Spleen (tissue), 7 donors: ENCODE results near the gene FAM107B.

Experiments
- POLR2A ChIP-seq, 3 donors: fragments of 450-650 bp; IDR thresholded peaks; one replicate each; pipeline ENCODE4 v1.5.1; 2017; ENCODE audit warnings: antibody characterized with exemption in 3 of 3, mild to moderate bottlenecking in 1 of 3
- POLR2AphosphoS5 ChIP-seq, 3 donors: sonication (generic); formaldehyde crosslinking; IDR thresholded peaks; one replicate each; pipeline ENCODE4 v1.5.1; 2017; ENCODE audit warnings: antibody characterized with exemption in 3 of 3
- TF ChIP-seq, protein P1 (sequence below), 11 experiments: fragments of 200-600 bp in 7 of 11; fragments of 450-650 bp in 4 of 11; sonication (generic) in 4 of 11; IDR thresholded peaks in 8 of 11; conservative IDR thresholded peaks in 3 of 11; 1 replicate in 7 of 11; 2 replicates in 4 of 11; pipeline versions ENCODE4 v1.4.0 to v1.8.0; 2016 to 2021; ENCODE audit warnings: antibody characterized with exemption in 11 of 11, inconsistent platforms in 4 of 11, mild to moderate bottlenecking in 1 of 11
- donor health status: DM: no; HTN: no; CAD: no; lungs with moderate emphysema.
- donor health status: DM: no; HTN: no; CAD: no.
- donor health status: DM: no; HTN: no; CAD: no.

DNA sequence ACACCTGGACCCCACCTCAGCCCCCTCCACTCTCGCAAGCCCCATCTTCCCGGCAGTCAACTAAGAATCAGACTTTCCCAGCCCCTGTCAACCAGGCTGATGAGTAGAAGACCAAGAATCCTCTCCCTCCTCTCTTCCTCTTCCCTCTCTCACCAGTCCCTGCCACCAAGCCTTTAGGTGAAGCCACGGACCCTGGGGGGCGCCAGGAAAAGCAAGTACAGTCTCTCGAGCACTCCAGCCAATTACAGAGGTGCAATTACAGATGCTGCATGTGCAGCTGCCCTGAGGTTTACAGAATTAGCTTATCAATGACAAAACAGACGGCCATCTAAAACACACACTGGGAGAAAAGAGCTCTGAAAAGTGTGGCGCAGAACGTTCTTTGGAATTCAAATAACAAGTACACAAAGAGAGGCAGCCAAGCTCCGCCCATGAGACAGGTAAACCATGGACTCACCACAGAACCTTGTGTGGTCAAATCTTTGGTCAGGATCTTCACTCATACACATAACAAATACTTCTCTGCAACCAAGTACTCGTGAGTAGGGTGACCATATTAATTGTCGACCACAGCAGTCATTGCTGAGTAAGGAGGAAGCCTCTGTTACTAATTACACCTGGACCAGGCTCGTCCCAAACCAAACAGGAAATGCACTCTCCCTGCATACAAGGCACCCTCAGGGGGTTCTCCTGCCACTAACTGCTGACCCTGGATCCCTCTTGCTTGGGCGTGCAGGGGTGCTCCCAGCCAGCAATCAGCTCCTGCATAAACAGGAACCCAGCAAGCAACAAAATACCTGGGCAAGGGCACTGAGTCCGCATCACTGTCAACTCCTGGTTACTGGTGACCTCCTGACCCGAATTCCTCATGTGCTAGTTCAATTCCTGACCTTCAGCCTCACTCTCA, 189.2 kb downstream of the FAM107B start:
- TF ChIP-seq, protein P1, sequence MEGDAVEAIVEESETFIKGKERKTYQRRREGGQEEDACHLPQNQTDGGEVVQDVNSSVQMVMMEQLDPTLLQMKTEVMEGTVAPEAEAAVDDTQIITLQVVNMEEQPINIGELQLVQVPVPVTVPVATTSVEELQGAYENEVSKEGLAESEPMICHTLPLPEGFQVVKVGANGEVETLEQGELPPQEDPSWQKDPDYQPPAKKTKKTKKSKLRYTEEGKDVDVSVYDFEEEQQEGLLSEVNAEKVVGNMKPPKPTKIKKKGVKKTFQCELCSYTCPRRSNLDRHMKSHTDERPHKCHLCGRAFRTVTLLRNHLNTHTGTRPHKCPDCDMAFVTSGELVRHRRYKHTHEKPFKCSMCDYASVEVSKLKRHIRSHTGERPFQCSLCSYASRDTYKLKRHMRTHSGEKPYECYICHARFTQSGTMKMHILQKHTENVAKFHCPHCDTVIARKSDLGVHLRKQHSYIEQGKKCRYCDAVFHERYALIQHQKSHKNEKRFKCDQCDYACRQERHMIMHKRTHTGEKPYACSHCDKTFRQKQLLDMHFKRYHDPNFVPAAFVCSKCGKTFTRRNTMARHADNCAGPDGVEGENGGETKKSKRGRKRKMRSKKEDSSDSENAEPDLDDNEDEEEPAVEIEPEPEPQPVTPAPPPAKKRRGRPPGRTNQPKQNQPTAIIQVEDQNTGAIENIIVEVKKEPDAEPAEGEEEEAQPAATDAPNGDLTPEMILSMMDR (IDR thresholded peaks at IDR 0.05 in 8 of 11, conservative IDR thresholded peaks at IDR 0.05 in 3 of 11), result no peak
- TF ChIP-seq POLR2AphosphoS5 (IDR thresholded peaks at IDR 0.05) (no peak), POLR2A (IDR thresholded peaks at IDR 0.05) (no peak)
